ENCODE data around the gene TMTC1. TPM values are rescaled to one million over a fixed set of nuclear protein-coding genes. Genes with fewer than 3 reads are reported as not detected.

TMTC1 gene
- total RNA-seq, 4 donors from 2014 or later = 84.0 to 177 (median 105) TPM

DNA sequence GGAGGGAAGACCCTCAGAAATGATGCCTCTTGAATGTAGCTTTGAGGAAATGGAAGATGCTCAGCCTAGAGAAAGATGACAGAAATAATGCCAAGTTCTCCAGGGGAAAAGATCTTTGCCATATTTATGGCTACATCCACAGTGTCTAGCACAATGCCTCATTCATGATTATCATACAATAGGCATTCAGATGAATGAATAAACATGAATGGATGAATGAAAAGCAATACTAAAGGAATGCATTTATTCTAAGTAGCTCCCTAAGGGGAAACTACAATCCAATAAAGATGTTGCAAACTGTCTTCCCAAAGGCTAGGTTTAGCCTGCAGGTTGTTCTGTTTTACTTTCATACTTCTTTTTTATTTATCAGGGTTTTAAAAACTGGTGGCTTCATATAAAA is 12.0 kb downstream of the TMTC1 start:
- intact Hi-C loops (cut with DNase I) = no loop called here
- no peak for DNase-seq (ENCODE audit: extremely low spot score)
- TF ChIP-seq POLR2A (IDR thresholded peaks at IDR 0.05; ENCODE audit: low read depth) (no peak), POLR2AphosphoS5 (IDR thresholded peaks at IDR 0.05) (no peak), EP300 (IDR thresholded peaks at IDR 0.05) (no peak)
- TF ChIP-seq, protein P1, sequence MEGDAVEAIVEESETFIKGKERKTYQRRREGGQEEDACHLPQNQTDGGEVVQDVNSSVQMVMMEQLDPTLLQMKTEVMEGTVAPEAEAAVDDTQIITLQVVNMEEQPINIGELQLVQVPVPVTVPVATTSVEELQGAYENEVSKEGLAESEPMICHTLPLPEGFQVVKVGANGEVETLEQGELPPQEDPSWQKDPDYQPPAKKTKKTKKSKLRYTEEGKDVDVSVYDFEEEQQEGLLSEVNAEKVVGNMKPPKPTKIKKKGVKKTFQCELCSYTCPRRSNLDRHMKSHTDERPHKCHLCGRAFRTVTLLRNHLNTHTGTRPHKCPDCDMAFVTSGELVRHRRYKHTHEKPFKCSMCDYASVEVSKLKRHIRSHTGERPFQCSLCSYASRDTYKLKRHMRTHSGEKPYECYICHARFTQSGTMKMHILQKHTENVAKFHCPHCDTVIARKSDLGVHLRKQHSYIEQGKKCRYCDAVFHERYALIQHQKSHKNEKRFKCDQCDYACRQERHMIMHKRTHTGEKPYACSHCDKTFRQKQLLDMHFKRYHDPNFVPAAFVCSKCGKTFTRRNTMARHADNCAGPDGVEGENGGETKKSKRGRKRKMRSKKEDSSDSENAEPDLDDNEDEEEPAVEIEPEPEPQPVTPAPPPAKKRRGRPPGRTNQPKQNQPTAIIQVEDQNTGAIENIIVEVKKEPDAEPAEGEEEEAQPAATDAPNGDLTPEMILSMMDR (IDR thresholded peaks at IDR 0.05) = no peak
- Histone ChIP-seq H3K27ac (replicated peaks in 1 of 4) (no peak overlapping the region), H3K9me3 (no peaks in the 10 kb centered on the region), H3K4me3 (no peak overlapping the region), H3K4me1 (peaks cover 16 to 35% (median 22%) of the 10 kb centered on the region in 4 donors), H3K36me3 (peaks cover 0 to 8% (median 0%) of the 10 kb centered on the region in 4 donors), H3K27me3 (no peaks in the 10 kb centered on the region)

DNA sequence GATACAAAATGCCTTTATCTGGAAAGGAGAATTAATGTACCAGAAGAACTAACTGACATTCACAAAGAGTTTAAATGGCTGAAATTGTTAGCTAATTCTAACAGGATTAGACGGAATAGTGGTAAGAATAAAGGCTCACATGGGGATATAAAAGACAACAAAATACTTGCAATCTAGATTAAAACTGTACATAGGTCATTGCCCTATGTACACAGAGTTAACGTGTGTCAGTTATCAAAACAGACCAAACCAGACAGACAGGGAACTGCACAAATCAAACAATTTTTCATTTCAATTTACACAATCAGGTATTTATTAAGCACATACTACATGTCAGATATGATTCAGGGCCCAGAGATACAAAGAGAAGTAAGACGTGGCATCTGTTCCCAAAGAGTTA is 12.6 kb downstream of the TMTC1 start:
- WGBS = 90% methylated on average over 3 of the region's 3 CpGs
- Histone ChIP-seq H3K27ac (replicated peaks in 1 of 4) (no peak overlapping the region), H3K4me3 (no peak overlapping the region), H3K27me3 (no peaks in the 10 kb centered on the region), H3K4me1 (peaks cover 16 to 35% (median 21%) of the 10 kb centered on the region in 4 donors), H3K9me3 (no peaks in the 10 kb centered on the region), H3K36me3 (peaks cover 0 to 13% (median 5%) of the 10 kb centered on the region in 4 donors)
- intact Hi-C loops (cut with DNase I) = no loop called here
- TF ChIP-seq POLR2AphosphoS5 (IDR thresholded peaks at IDR 0.05) (no peak), POLR2A (IDR thresholded peaks at IDR 0.05; ENCODE audit: low read depth) (no peak), EP300 (IDR thresholded peaks at IDR 0.05) (no peak)
- TF ChIP-seq, protein P1 (IDR thresholded peaks at IDR 0.05) = no peak
- DNase-seq (ENCODE audit: extremely low spot score) = no peak

DNA sequence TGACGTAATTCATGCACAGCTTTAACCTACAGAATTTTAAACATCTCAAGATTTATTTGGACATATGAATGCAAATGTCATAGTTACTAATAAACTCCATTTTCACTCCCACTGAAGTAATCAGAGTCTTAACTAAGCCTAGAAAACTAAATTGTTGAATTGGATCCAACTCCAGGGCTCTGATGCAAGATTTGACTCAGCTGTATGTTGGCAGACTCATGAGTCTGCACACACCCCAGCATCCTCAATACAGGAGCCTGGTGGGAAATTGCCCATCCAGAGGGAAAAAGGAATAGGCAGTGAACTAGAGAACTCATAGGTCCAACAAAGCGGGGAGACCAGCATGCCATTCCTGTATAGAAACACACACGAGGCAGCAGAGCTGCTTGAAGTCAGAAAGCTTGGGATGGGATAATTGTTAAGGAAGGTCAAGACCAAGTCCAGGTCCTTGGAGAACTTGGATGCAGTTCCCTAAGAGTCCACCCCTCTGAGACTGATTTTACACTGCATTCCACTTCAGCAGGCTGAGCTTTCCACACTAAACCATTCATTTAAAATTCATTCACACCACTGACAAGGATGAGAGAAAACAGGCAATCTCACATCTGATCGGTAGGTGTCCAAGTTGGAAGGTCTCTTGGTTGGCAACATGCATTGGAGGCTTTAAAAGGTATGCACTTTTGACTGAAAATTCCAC is 14.4 kb downstream of the TMTC1 start:
- Histone ChIP-seq H3K36me3 (peaks cover 0 to 9% (median 7%) of the 10 kb centered on the region in 4 donors), H3K9me3 (no peaks in the 10 kb centered on the region), H3K4me3 (no peak overlapping the region), H3K4me1 (peaks cover 16 to 35% (median 21%) of the 10 kb centered on the region in 4 donors), H3K27me3 (no peaks in the 10 kb centered on the region), H3K27ac (replicated peaks in 1 of 4) (no peak overlapping the region)
- 64% methylated on average over 4 of the region's 4 CpGs for WGBS
- intact Hi-C loops (cut with DNase I) = no loop called here
- TF ChIP-seq POLR2AphosphoS5 (IDR thresholded peaks at IDR 0.05) = peak in 1 of 2 donors; percentile 57
- TF ChIP-seq, protein P1 (IDR thresholded peaks at IDR 0.05) = no peak
- no peak for DNase-seq (ENCODE audit: extremely low spot score)

DNA sequence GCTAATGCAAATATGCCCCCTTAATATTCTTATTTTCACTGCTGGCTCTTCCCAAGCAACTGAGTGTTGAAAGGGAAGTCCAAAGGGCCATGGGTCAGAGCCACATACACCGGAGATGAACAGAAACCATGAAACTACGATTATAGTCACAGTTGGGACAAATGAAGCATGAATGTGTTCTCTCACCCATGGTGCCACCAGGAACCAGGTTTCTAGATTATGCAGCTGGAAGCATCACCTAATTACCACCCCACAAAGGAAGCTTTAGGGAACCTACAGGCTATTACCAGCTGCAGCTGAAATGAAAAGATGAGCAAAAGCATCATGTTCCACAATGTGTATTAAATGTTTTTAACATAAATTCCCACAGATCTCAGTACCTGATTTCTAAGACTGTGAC is 15.4 kb downstream of the TMTC1 start:
- no peak overlapping the region for H3K27ac ChIP-seq (replicated peaks in 1 of 4)
- no peaks in the 10 kb centered on the region for H3K9me3 ChIP-seq
- intact Hi-C loops (cut with DNase I) = no loop called here
- TF ChIP-seq, protein P1 (IDR thresholded peaks at IDR 0.05) = no peak
- TF ChIP-seq EP300 (IDR thresholded peaks at IDR 0.05) (no peak), POLR2AphosphoS5 (IDR thresholded peaks at IDR 0.05) (no peak), POLR2A (IDR thresholded peaks at IDR 0.05; ENCODE audit: low read depth) (no peak)
- peaks cover 22 to 43% (median 28%) of the 10 kb centered on the region in 4 donors for H3K4me1 ChIP-seq
- no peak overlapping the region for H3K4me3 ChIP-seq
- WGBS = 46% methylated on average over 2 of the region's 2 CpGs
- no peaks in the 10 kb centered on the region for H3K27me3 ChIP-seq
- DNase-seq (ENCODE audit: extremely low spot score) = no peak
- peaks cover 0 to 11% (median 7%) of the 10 kb centered on the region in 4 donors for H3K36me3 ChIP-seq

DNA sequence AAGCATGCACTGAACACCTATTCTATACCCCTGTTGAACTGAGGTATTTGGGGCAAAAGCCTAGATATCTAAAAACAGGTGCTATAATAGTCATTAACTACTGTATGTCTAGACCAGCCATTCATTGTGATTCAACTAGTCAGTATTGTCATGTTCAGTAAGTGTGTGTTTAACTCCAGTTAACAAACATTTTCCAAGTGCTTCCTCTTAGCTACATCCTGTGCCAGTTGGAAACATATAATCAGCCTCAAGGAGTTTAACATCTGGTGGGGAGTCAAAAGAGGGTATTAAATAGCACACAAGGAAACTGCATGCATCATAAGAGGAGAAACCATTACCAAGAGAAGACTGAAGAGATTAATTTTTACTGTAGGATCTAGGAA is 20.4 kb downstream of the TMTC1 start:
- no peaks in the 10 kb centered on the region for H3K9me3 ChIP-seq
- intact Hi-C loops (cut with DNase I) = no loop called here

More for the DNA sequence above, 20.4 kb downstream of the TMTC1 start:
- Histone ChIP-seq H3K36me3 (peaks cover 2 to 33% (median 16%) of the 10 kb centered on the region in 4 donors), H3K4me3 (no peak overlapping the region), H3K4me1 (peaks cover 19 to 26% (median 21%) of the 10 kb centered on the region in 4 donors), H3K27ac (replicated peaks in 1 of 4) (peak overlapping the region in 1 of 4 donors; percentile 25), H3K27me3 (no peaks in the 10 kb centered on the region)
- TF ChIP-seq POLR2AphosphoS5 (IDR thresholded peaks at IDR 0.05) = no peak
- TF ChIP-seq POLR2A (IDR thresholded peaks at IDR 0.05; ENCODE audit: low read depth) = no peak
- TF ChIP-seq EP300 (IDR thresholded peaks at IDR 0.05) = no peak
- TF ChIP-seq, protein P1 (IDR thresholded peaks at IDR 0.05) = no peak
- no peak for DNase-seq (ENCODE audit: extremely low spot score)
